IMR-90 (cell line): Measurements from ENCODE around the gene STK33. TPM values are rescaled to one million over a fixed set of nuclear protein-coding genes. Genes with fewer than 3 reads are reported as not detected.

Source experiments
- ATAC-seq: fragments of 200-7000 bp; cut with Tn5 transposase; 2 replicates; pipeline ENCODE4 v1.9.1; 2020; ENCODE audit warnings: low read depth, mild to moderate bottlenecking, moderate library complexity
- BruUV-seq: library from RNA; stranded (reverse); fragments of 400-500 nt; replicated peaks from 2 replicates; lab custom pipeline; 2021; lab: Mats Ljungman, UMichigan
- CTCF ChIA-PET: fragments of 300-600 bp; formaldehyde crosslinking; extraction: SDS; loops from one replicate; lab custom pipeline; 2021; ENCODE audit warnings: antibody characterized with exemption; lab: Yijun Ruan, JAX
- POLR2A ChIA-PET: fragments of 300-600 bp; sonication (Branson Sonifier 250); formaldehyde crosslinking; loops from one replicate; lab custom pipeline; 2022; ENCODE audit warnings: antibody characterized with exemption; ENCODE audit not compliant: unreplicated experiment; lab: Charles Lee
- DNase-seq: peaks from one replicate; pipeline ENCODE4 v3.0.0; 2013
- H2AFZ ChIP-seq: replicated peaks from 2 replicates; pipeline ENCODE3; 2013; ENCODE audit warnings: low read length, mild to moderate bottlenecking; ENCODE audit not compliant: poor library complexity
- H2AK5ac ChIP-seq: 2 replicates; pipeline ENCODE4 v1.6.1; 2013; ENCODE audit warnings: low read depth, low read length, inconsistent platforms
- H2AK9ac ChIP-seq: replicated peaks from 2 replicates; pipeline ENCODE3; 2013; ENCODE audit warnings: mild to moderate bottlenecking, low read depth, low read length, moderate library complexity; ENCODE audit not compliant: poor library complexity
- H2BK120ac ChIP-seq: 2 replicates; pipeline ENCODE4 v1.6.1; 2013; ENCODE audit warnings: low read depth, low read length, inconsistent platforms
- H2BK15ac ChIP-seq: 3 replicates; pipeline ENCODE4 v1.6.1; 2013; ENCODE audit warnings: low read depth, low read length, inconsistent platforms
- H2BK20ac ChIP-seq: 2 replicates; pipeline ENCODE4 v1.6.1; 2013; ENCODE audit warnings: low read depth, mild to moderate bottlenecking, inconsistent platforms, low read length, moderate library complexity
- H2BK5ac ChIP-seq: 2 replicates; pipeline ENCODE4 v1.6.1; 2013; ENCODE audit warnings: mild to moderate bottlenecking, low read depth, low read length, inconsistent platforms; ENCODE audit not compliant: poor library complexity, severe bottlenecking
- H3K14ac ChIP-seq: replicated peaks from 2 replicates; pipeline ENCODE4 v1.6.1; 2013; ENCODE audit warnings: low read depth, low read length, inconsistent platforms
- H3K18ac ChIP-seq: 2 replicates; pipeline ENCODE4 v1.6.1; 2013; ENCODE audit warnings: low read depth, low read length, control low read depth
- H3K23ac ChIP-seq: 2 replicates; pipeline ENCODE4 v1.6.1; 2013; ENCODE audit warnings: low read depth, low read length, inconsistent platforms
- H3K27ac ChIP-seq: 2 replicates; pipeline ENCODE4 v1.5.1; 2013; ENCODE audit warnings: mild to moderate bottlenecking, control low read depth, low read length; ENCODE audit not compliant: insufficient read depth
- H3K27me3 ChIP-seq: 2 replicates; pipeline ENCODE4 v1.6.1; 2013; ENCODE audit warnings: low read length; ENCODE audit not compliant: control insufficient read depth, insufficient read depth
- H3K36me3 ChIP-seq: 2 replicates; pipeline ENCODE4 v1.6.1; 2013; ENCODE audit warnings: low read length, mixed read lengths; ENCODE audit not compliant: control insufficient read depth, insufficient read depth
- H3K4ac ChIP-seq: 2 replicates; pipeline ENCODE4 v1.6.1; 2013; ENCODE audit warnings: low read depth, low read length, inconsistent platforms
- H3K4me1 ChIP-seq: 2 replicates; pipeline ENCODE4 v1.6.1; 2013; ENCODE audit warnings: low read length, mixed read lengths; ENCODE audit not compliant: control insufficient read depth, insufficient read depth
- H3K4me2 ChIP-seq: 2 replicates; pipeline ENCODE4 v1.6.1; 2013; ENCODE audit warnings: low read depth, mild to moderate bottlenecking, control low read depth, low read length, moderate library complexity
- H3K4me3 ChIP-seq: 2 replicates; pipeline ENCODE4 v1.5.1; 2013; ENCODE audit warnings: low read depth, mild to moderate bottlenecking, control low read depth, low read length, moderate library complexity; ENCODE audit not compliant: insufficient read depth
- H3K56ac ChIP-seq: 2 replicates; pipeline ENCODE4 v1.6.1; 2013; ENCODE audit warnings: low read length, inconsistent platforms; ENCODE audit not compliant: insufficient read depth; ENCODE audit errors: extremely low read depth
- H3K79me1 ChIP-seq, 2 experiments: 2 replicates each; pipeline ENCODE4 v1.6.1; 2013; ENCODE audit warnings: low read length in 2 of 2, inconsistent platforms in 1 of 2, low read depth in 1 of 2
- H3K9ac ChIP-seq: 2 replicates; pipeline ENCODE4 v1.6.1; 2013; ENCODE audit warnings: low read depth, low read length, control low read depth
- H3K9me1 ChIP-seq: 2 replicates; pipeline ENCODE4 v1.6.1; 2013; ENCODE audit warnings: low read length, inconsistent platforms; ENCODE audit not compliant: insufficient read depth
- H3K9me3 ChIP-seq: 2 replicates; pipeline ENCODE4 v1.6.1; 2013; ENCODE audit warnings: low read length; ENCODE audit not compliant: control insufficient read depth, insufficient read depth
- H4K20me1 ChIP-seq: 2 replicates; pipeline ENCODE4 v1.6.1; 2013; ENCODE audit warnings: low read length, inconsistent platforms; ENCODE audit not compliant: insufficient read depth
- H4K5ac ChIP-seq: 2 replicates; pipeline ENCODE4 v1.6.1; 2013; ENCODE audit warnings: mild to moderate bottlenecking, low read depth, low read length, control low read depth
- H4K8ac ChIP-seq, 2 experiments: 2 replicates each; pipeline ENCODE4 v1.6.1; 2013; ENCODE audit warnings: low read depth in 2 of 2, low read length in 2 of 2, control low read depth in 1 of 2, inconsistent platforms in 1 of 2
- H4K91ac ChIP-seq: 2 replicates; pipeline ENCODE4 v1.6.1; 2013; ENCODE audit warnings: low read depth, low read length, inconsistent platforms; ENCODE audit not compliant: insufficient read depth
- MXI1 ChIP-seq: IDR thresholded peaks from 2 replicates; pipeline ENCODE4 v1.6.1; 2012; ENCODE audit warnings: low read depth, mild to moderate bottlenecking, low read length, moderate library complexity, borderline replicate concordance
- WGBS, 2 experiments: methylation state at CpG; one replicate each; pipeline versions ENCODE4 v1.1.5 to v1.1.7; 2013; ENCODE audit warnings: missing lambda C conversion rate in 2 of 2; ENCODE audit not compliant: insufficient read length in 1 of 2; ENCODE audit errors: extremely low coverage in 2 of 2; 5-methylcytosine and 5-hydroxymethylcytosine counted together
- dilution Hi-C: fragments of 300-500 bp; cut with HindIII; formaldehyde crosslinking; loops from one replicate; pipeline ENCODE4 v1.14.3; 2018; ENCODE audit warnings: low sequenced_read_pairs; ENCODE audit not compliant: unreplicated experiment
- in situ Hi-C: fragments of 300-500 bp; cut with MboI; formaldehyde crosslinking; loops from 3 replicates; pipeline ENCODE4 v1.14.3; 2019; ENCODE audit warnings: low sequenced_read_pairs, inconsistent platforms, mixed read lengths
- intact Hi-C: fragments of 100-400 bp; cut with micrococcal nuclease; formaldehyde crosslinking; loops from 2 replicates; pipeline ENCODE4 v1.10.0; 2022
- polyA plus RNA-seq, 3 experiments: library from polyadenylated mRNA; depleted of rRNA; stranded (reverse); fragments of >200 nt; gene quantifications; 2 replicates each; pipeline ENCODE4 v1.2.3, GENCODE V29; 2012; ENCODE audit warnings: low replicate concordance in 1 of 3
- total RNA-seq: library from RNA; depleted of rRNA; stranded (reverse); fragments of >200 nt; gene quantifications from 2 replicates; pipeline ENCODE4 v1.2.3, GENCODE V29; 2012

Gene STK33
- total and polyA plus RNA-seq, 2 of the 4 experiments (the other 2 are of a cell fraction): 2.3 to 2.6 TPM

DNA sequence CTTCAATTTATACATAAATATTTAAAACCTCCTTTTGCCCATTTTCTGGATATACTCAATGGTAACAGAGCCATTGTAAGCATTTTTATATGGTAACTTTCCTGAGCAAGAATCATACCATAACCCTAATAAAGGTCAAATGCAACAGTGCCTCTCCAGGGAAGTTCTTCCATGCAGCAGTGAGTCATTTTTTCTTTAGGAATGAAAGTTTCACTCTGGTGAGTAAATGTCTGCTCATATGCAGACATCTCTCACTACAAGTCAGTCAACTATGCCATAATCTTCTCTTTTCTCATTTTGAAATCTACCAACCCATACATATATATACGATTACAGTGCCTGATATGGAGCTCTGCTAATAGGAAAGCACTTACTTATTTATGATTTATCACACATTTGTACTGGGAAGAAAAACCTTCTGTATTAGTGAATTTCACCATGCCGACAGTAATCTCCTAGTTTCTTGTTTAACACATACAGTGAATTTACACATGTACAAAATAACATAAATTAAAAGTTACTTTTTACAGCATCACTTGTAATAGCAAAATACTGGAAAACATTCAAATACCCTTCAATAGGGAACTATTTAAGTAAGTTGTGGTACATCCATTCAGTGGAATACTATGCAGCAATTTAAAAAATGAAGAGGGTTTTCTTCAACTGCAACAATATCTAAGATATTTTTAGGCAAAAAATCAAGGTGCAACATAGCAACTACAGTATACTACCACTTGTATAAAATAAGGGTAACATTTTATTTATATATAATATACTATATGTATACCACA lies 16.0 kb downstream of the STK33 start:
- H3K4me2 ChIP-seq: no peak overlapping the region
- WGBS, 2 experiments: no CpG with 5 or more reads among the region's 2 CpGs
- H3K9me1 ChIP-seq: no peaks in the 10 kb centered on the region
- dilution Hi-C loops (no loop called here), in situ Hi-C loops (no loop called here), intact Hi-C loops (no loop called here)
- no peaks in the 10 kb centered on the region for H3K9me3 ChIP-seq
- no peak overlapping the region for H3K18ac ChIP-seq
- no peak overlapping the region for H2BK20ac ChIP-seq
- H3K79me1 ChIP-seq: no peaks in the 10 kb centered on the region
- H3K36me3 ChIP-seq: no peaks in the 10 kb centered on the region
- H3K9ac ChIP-seq: no peak overlapping the region
- no peak overlapping the region for H2AK5ac ChIP-seq
- BruUV-seq: no TSS peak
- H3K27me3 ChIP-seq: no peaks in the 10 kb centered on the region
- H2BK5ac ChIP-seq: no peak overlapping the region
- no peak overlapping the region for H2BK15ac ChIP-seq
- no peak overlapping the region for H4K91ac ChIP-seq
- H2AK9ac ChIP-seq: no peak overlapping the region
- H2BK120ac ChIP-seq: no peak overlapping the region
- H4K8ac ChIP-seq: no peak overlapping the region
- CTCF ChIA-PET: no interaction called here
- DNase-seq (peak; percentile 43), ATAC-seq (peak; percentile 64)
- no peak overlapping the region for H3K14ac ChIP-seq
- no peak overlapping the region for H3K56ac ChIP-seq
- H3K4me1 ChIP-seq: no peaks in the 10 kb centered on the region
- no peak overlapping the region for H3K27ac ChIP-seq
- H2AFZ ChIP-seq: no peak overlapping the region
- no peak for TF ChIP-seq MXI1
- H3K4ac ChIP-seq: no peak overlapping the region
- no peak overlapping the region for H3K4me3 ChIP-seq
- no peaks in the 10 kb centered on the region for H4K20me1 ChIP-seq
- H4K5ac ChIP-seq: no peak overlapping the region
- POLR2A ChIA-PET: no interaction called here
- no peak overlapping the region for H3K23ac ChIP-seq
